Smooth muscle cell (in vitro differentiated cells): ENCODE results near the gene PLIN3. TPM values are rescaled to one million over a fixed set of nuclear protein-coding genes. Genes with fewer than 3 reads are reported as not detected.

Source experiments
- DNase-seq: peaks from one replicate; lab custom pipeline; 2025; ENCODE audit not compliant: unreplicated experiment; lab: John Stamatoyannopoulos, UW
- H2AFZ ChIP-seq: fragments of 200-600 bp; sonication (generic); 2 replicates; pipeline ENCODE4 v1.6.0; 2016; ENCODE audit warnings: antibody characterized with exemption, low read depth, mild to moderate bottlenecking
- H3F3A ChIP-seq: fragments of 200-600 bp; sonication (generic); 2 replicates; pipeline ENCODE4 v1.6.0; 2017; ENCODE audit warnings: antibody characterized with exemption, low read depth
- H3K27ac ChIP-seq: fragments of 200-600 bp; sonication (generic); 2 replicates; pipeline ENCODE4 v1.5.1; 2016; ENCODE audit warnings: low read depth, mild to moderate bottlenecking
- H3K27me3 ChIP-seq: fragments of 200-600 bp; sonication (generic); 2 replicates; pipeline ENCODE4 v1.6.1; 2016; ENCODE audit warnings: low read depth, mild to moderate bottlenecking
- H3K36me3 ChIP-seq: fragments of 200-600 bp; sonication (generic); 2 replicates; pipeline ENCODE4 v1.5.1; 2016; ENCODE audit warnings: low read depth
- H3K4me1 ChIP-seq: fragments of 200-600 bp; sonication (generic); 2 replicates; pipeline ENCODE4 v1.5.1; 2016; ENCODE audit warnings: low read depth
- H3K4me2 ChIP-seq: fragments of 200-600 bp; sonication (generic); 2 replicates; pipeline ENCODE4 v1.6.0; 2016; ENCODE audit warnings: mild to moderate bottlenecking
- H3K4me3 ChIP-seq: fragments of 200-600 bp; sonication (generic); 2 replicates; pipeline ENCODE4 v1.5.1; 2016; ENCODE audit warnings: mild to moderate bottlenecking
- H3K79me2 ChIP-seq: fragments of 200-600 bp; sonication (generic); 2 replicates; pipeline ENCODE4 v1.6.0; 2016; ENCODE audit warnings: low read depth, mild to moderate bottlenecking
- H3K9ac ChIP-seq: fragments of 200-600 bp; sonication (generic); 2 replicates; pipeline ENCODE4 v1.6.0; 2016; ENCODE audit warnings: low read depth
- H3K9me3 ChIP-seq: fragments of 200-600 bp; sonication (generic); replicated peaks from 2 replicates; pipeline ENCODE4 v1.5.1; 2016; ENCODE audit warnings: low read depth
- H4K20me1 ChIP-seq: fragments of 200-600 bp; sonication (generic); 2 replicates; pipeline ENCODE4 v1.6.0; 2016; ENCODE audit warnings: low read depth
- WGBS: methylation state at CpG from one replicate; pipeline ENCODE4 v1.1.7; 2016; ENCODE audit warnings: low lambda C conversion rate; 5-methylcytosine and 5-hydroxymethylcytosine counted together
- polyA plus RNA-seq: library from polyadenylated mRNA; unstranded; fragments of >200 nt; fragmentation: Nextera tagmentation; extraction: Ambion mirVana; gene quantifications from 2 replicates; pipeline ENCODE4 v1.2.1, GENCODE V29; 2016
- total RNA-seq: library from RNA; depleted of rRNA; stranded (reverse); fragments of >200 nt; gene quantifications from 2 replicates; pipeline ENCODE4 v1.2.3, GENCODE V29; 2014
- TF ChIP-seq, protein P1 (sequence below): fragments of 200-600 bp; sonication (generic); IDR thresholded peaks from 2 replicates; pipeline ENCODE4 v1.5.1; 2017; ENCODE audit warnings: borderline replicate concordance, mild to moderate bottlenecking, antibody characterized with exemption; ENCODE audit not compliant: insufficient read depth, poor library complexity, severe bottlenecking

Gene PLIN3, protein sequence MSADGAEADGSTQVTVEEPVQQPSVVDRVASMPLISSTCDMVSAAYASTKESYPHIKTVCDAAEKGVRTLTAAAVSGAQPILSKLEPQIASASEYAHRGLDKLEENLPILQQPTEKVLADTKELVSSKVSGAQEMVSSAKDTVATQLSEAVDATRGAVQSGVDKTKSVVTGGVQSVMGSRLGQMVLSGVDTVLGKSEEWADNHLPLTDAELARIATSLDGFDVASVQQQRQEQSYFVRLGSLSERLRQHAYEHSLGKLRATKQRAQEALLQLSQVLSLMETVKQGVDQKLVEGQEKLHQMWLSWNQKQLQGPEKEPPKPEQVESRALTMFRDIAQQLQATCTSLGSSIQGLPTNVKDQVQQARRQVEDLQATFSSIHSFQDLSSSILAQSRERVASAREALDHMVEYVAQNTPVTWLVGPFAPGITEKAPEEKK
- total RNA-seq, result 101 and 102 TPM in 2 replicates
- 176 and 202 TPM in 2 replicates for polyA plus RNA-seq

DNA sequence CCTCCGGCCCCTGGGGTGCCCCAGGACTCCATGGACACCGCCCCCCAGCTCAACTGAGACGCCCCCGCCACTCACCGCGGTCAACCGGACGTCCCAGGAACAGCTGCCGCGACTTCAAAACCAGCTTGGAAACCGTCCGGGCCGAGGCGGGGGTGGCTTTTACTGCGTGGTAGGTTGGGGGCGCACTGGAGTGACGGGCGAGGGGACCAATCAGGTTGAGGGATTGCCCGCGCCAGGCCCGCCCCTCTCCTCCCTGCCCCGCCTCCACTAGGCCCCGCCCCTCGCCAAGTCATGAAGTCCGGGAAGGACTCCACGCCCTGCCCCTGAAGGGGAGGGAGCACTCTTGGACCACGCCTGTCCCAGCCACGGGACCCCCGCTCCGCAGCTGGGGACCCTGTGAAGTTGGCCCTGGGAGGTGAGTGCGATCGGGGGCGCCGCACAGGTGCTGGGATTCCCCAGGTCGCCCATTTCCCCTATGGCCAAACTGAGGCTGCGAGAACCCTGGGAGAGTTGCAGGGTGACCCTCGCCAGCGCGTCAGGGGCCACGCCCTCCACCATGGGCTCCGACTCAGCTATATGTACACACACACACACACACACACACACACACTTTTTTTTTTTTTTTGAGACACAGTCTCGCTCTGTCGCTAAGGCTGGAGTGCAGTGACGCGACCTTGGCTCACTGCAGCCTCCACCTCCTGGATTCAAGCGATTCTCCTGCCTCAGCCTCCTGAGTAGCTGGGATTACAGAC is at the start of gene PLIN3:
Gene PLIN3, minus strand, starts transcription at position 134 of the 752 bp plus-strand sequence. CDS start 6,273 bp downstream, outside the sequence.
- Histone ChIP-seq H4K20me1 (peaks cover 40% of the 10 kb centered on the region), H3K9ac (peak within 1 kb of the TSS; percentile 86), H3F3A (peaks cover 15% of the 10 kb centered on the region), H2AFZ (peak within 1 kb of the TSS; percentile 69), H3K4me1 (peaks cover 3% of the 10 kb centered on the region), H3K36me3 (no peaks in the 10 kb centered on the region), H3K9me3 (no peaks in the 10 kb centered on the region), H3K27me3 (no peaks in the 10 kb centered on the region), H3K27ac (peak within 1 kb of the TSS; percentile 88), H3K4me3 (peak within 1 kb of the TSS; percentile 96), H3K4me2 (peak within 1 kb of the TSS; percentile 98), H3K79me2 (peaks cover 43% of the 10 kb centered on the region)
- TF ChIP-seq, protein P1, sequence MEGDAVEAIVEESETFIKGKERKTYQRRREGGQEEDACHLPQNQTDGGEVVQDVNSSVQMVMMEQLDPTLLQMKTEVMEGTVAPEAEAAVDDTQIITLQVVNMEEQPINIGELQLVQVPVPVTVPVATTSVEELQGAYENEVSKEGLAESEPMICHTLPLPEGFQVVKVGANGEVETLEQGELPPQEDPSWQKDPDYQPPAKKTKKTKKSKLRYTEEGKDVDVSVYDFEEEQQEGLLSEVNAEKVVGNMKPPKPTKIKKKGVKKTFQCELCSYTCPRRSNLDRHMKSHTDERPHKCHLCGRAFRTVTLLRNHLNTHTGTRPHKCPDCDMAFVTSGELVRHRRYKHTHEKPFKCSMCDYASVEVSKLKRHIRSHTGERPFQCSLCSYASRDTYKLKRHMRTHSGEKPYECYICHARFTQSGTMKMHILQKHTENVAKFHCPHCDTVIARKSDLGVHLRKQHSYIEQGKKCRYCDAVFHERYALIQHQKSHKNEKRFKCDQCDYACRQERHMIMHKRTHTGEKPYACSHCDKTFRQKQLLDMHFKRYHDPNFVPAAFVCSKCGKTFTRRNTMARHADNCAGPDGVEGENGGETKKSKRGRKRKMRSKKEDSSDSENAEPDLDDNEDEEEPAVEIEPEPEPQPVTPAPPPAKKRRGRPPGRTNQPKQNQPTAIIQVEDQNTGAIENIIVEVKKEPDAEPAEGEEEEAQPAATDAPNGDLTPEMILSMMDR, result no peak
- peak; percentile 95 for DNase-seq
- WGBS, result 7% methylated on average over 32 of the region's 46 CpGs

DNA sequence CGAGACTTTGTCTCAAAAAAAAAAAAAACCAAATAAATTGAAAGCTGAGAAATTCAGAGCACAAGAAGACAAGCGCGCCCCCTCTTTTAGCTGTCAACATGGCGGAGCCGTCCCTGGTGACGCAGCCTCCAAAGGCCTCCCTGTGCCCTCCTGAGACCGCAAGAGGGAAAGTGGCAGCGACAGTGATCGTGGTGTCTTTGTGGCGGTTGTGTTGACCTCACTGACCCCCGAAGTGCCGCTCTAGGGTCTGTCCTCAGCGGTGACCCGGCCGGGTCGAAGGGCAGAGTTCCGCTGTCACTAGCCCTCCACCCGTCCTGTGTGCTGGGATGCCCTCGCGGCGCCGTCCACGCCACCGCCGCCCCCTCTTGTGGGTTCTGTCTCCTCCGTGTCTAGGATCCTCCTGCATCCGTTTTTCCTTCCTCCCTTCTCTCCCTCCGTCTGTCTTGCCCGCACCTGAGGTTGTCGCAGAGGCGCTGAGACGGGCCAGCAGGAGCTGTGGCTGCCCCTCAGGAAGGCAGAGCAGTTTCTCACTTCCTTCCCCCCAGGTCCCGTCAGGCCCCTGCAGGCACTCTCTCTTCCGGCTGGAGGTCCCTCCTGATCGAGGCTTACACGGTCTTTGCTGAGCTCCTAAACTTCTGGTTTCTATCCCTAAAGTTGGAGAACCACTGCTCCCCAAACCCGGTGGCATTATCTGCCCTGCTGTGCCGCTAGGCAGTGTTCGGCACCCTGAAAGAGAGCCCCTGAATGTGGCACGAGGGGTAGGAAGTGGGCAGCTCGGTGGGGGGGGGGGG is 49.0 kb upstream of the PLIN3 start:
- DNase-seq, result no peak
- 97% methylated on average over 40 of the region's 41 CpGs for WGBS
- Histone ChIP-seq H3K36me3 (no peaks in the 10 kb centered on the region), H3K4me2 (no peak overlapping the region), H3K27ac (peak overlapping the region; percentile 94), H2AFZ (no peak overlapping the region), H3K27me3 (no peaks in the 10 kb centered on the region), H3F3A (peaks cover 13% of the 10 kb centered on the region), H3K4me1 (peaks cover 7% of the 10 kb centered on the region), H3K4me3 (no peak overlapping the region), H3K79me2 (peaks cover 58% of the 10 kb centered on the region), H3K9ac (peak overlapping the region; percentile 63), H3K9me3 (no peaks in the 10 kb centered on the region), H4K20me1 (no peaks in the 10 kb centered on the region)
- TF ChIP-seq, protein P1, result no peak

DNA sequence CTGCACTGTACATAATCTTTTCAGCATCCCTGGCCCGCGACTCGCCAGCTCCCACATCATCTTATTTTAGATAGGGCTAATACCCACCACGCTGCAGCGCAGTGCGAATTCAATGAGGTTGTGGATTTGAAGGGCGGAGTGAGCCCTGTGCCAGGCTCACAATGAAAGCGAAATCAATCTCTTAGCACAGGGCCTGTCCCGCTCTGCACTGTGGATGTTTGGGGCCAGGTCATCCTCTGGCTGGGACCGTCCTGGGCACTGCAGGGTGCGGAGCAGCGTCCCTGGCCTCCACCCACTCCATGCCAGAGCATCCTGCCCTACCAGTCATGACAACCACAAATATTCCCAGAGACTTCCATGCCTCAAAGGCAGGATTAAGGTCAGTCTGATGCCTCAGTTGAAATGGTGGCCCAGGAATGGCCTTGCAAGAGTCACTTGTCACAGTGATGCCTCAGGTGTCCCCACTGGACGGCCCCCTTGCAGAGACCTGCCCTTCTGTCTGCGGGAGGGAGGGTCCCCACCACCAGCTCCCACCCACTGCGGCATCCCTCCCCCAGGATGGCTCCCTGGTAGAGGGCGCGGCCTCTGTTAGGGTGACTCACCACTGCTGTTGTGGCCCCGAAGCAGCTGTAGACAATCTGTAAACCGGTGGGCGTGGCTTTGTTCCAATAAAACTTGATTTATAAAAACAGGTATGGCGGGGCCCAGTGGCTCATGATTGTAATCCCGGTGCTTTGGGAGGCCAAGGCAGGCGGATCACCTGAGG is 47.5 kb upstream of the PLIN3 start:
- TF ChIP-seq, protein P1, result no peak
- no peak overlapping the region for H3K4me3 ChIP-seq
- peak overlapping the region; percentile 63 for H3K9ac ChIP-seq
- peak; percentile 27 for DNase-seq
- H3K9me3 ChIP-seq, result no peaks in the 10 kb centered on the region
- H3K4me2 ChIP-seq, result peak overlapping the region; percentile 53
- no peaks in the 10 kb centered on the region for H4K20me1 ChIP-seq
- H3F3A ChIP-seq, result peaks cover 19% of the 10 kb centered on the region
- H2AFZ ChIP-seq, result no peak overlapping the region
- H3K4me1 ChIP-seq, result peaks cover 19% of the 10 kb centered on the region
- WGBS, result 40% methylated on average over 23 of the region's 23 CpGs
- H3K36me3 ChIP-seq, result no peaks in the 10 kb centered on the region
- peak overlapping the region; percentile 94 for H3K27ac ChIP-seq
- H3K79me2 ChIP-seq, result peaks cover 47% of the 10 kb centered on the region
- H3K27me3 ChIP-seq, result no peaks in the 10 kb centered on the region
